HepG2 (cell line): ENCODE results near the gene SEPTIN11. TPM values are rescaled to one million over a fixed set of nuclear protein-coding genes. Genes with fewer than 3 reads are reported as not detected.

ENCODE experiments used
- ATAC-seq: fragments of 200-7000 bp; cut with Tn5 transposase; 3 replicates; pipeline ENCODE4 v1.9.1; 2020; ENCODE audit warnings: mild to moderate bottlenecking, moderate library complexity
- BruUV-seq: library from RNA; stranded (reverse); fragments of 400-500 nt; replicated peaks from 2 replicates; lab custom pipeline; 2021; lab: Mats Ljungman, UMichigan
- CTCF ChIA-PET: fragments of 300-600 bp; formaldehyde crosslinking; extraction: SDS; loops from one replicate; lab custom pipeline; 2021; ENCODE audit warnings: low total read pairs, inconsistent platforms, low intra/inter-chr PET ratio; lab: Yijun Ruan, JAX
- POLR2A ChIA-PET: fragments of 350-600 bp; sonication (Branson Sonifier 250); formaldehyde crosslinking; loops from one replicate; lab custom pipeline; 2020; ENCODE audit warnings: antibody characterized with exemption, inconsistent platforms; lab: Yijun Ruan, JAX
- DNase-seq: peaks from one replicate; pipeline ENCODE4 v3.0.0-alpha.2; 2015; ENCODE audit warnings: low spot score
- FAIRE-seq: peaks from 3 replicates; lab custom pipeline; 2011; peaks lifted over from hg19 to GRCh38; lab: Jason Lieb, UNC
- H2AFZ ChIP-seq: one replicate; pipeline ENCODE4 v1.6.1; 2011; ENCODE audit warnings: low read length, inconsistent platforms
- H3K27ac ChIP-seq: fragments of 300-600 bp; 3 replicates; pipeline ENCODE4 v1.8.0; 2011; ENCODE audit warnings: mixed run types, mild to moderate bottlenecking, mixed read lengths, low read length, inconsistent platforms; ENCODE audit not compliant: insufficient read depth; ENCODE audit errors: extremely low read length
- H3K27me3 ChIP-seq, 2 experiments: fragments of 200-600 bp in 1 of 2; 2 replicates in 1 of 2; 3 replicates in 1 of 2; pipeline versions ENCODE4 v1.6.0 to v1.8.0; 2011; ENCODE audit warnings: low read length in 2 of 2, mild to moderate bottlenecking in 2 of 2, moderate library complexity in 2 of 2, inconsistent platforms in 1 of 2; ENCODE audit not compliant: insufficient read depth in 2 of 2, control insufficient read depth in 1 of 2
- H3K36me3 ChIP-seq, 2 experiments: fragments of 200-600 bp in 1 of 2; replicated peaks in 1 of 2; 2 replicates in 1 of 2; 3 replicates in 1 of 2; pipeline versions ENCODE4 v1.5.1 to v1.8.0; 2011; ENCODE audit warnings: low read length in 2 of 2, inconsistent platforms in 1 of 2; ENCODE audit not compliant: insufficient read depth in 2 of 2, control insufficient read depth in 1 of 2
- H3K4me1 ChIP-seq: 2 replicates; pipeline ENCODE4 v1.5.1; 2012; ENCODE audit warnings: low read length, inconsistent platforms; ENCODE audit not compliant: insufficient read depth
- H3K4me2 ChIP-seq: 2 replicates; pipeline ENCODE4 v1.6.0; 2011; ENCODE audit warnings: low read depth, low read length, inconsistent platforms
- H3K4me3 ChIP-seq, 3 experiments: fragments of 200-600 bp in 1 of 3; sonication (generic), shearing (Covaris generic) in 1 of 3; replicated peaks in 1 of 3; 2 replicates each; pipeline ENCODE4 v1.5.1; 2011 to 2016; ENCODE audit warnings: low read length in 3 of 3, inconsistent platforms in 2 of 3, low read depth in 2 of 3, mild to moderate bottlenecking in 2 of 3, control low read depth in 1 of 3, mixed read lengths in 1 of 3; ENCODE audit not compliant: insufficient read depth in 1 of 3
- H3K79me2 ChIP-seq: one replicate; pipeline ENCODE4 v1.6.1; 2011; ENCODE audit warnings: low read length, inconsistent platforms; ENCODE audit not compliant: insufficient read depth
- H3K9ac ChIP-seq: 2 replicates; pipeline ENCODE4 v1.6.0; 2011; ENCODE audit warnings: mild to moderate bottlenecking, low read depth, low read length, inconsistent platforms; ENCODE audit not compliant: insufficient read depth
- H3K9me3 ChIP-seq: 2 replicates; pipeline ENCODE4 v1.5.1; 2012; ENCODE audit warnings: mild to moderate bottlenecking, low read length
- H4K20me1 ChIP-seq: 2 replicates; pipeline ENCODE4 v1.6.0; 2011; ENCODE audit warnings: inconsistent platforms, mild to moderate bottlenecking, low read length, moderate library complexity; ENCODE audit not compliant: insufficient read depth
- MED13 ChIP-seq: sonication (generic); formaldehyde crosslinking; IDR thresholded peaks from 2 replicates; pipeline ENCODE4 v1.5.0; 2020; ENCODE audit warnings: missing genetic modification reagents
- ZNF720 ChIP-seq: sonication (generic); formaldehyde crosslinking; IDR thresholded peaks from 2 replicates; pipeline ENCODE4 v1.4.0; 2020; ENCODE audit warnings: missing genetic modification reagents
- WGBS: methylation state at CpG from one replicate; pipeline ENCODE4 v1.1.6; 2017; ENCODE audit warnings: low lambda C conversion rate; 5-methylcytosine and 5-hydroxymethylcytosine counted together
- in situ Hi-C: cut with HindIII; loops from 2 replicates; pipeline ENCODE4 v1.10.0; 2017; ENCODE audit warnings: low pct_unique_long_range_greater_than_20kb; ENCODE audit not compliant: extremely low pct_ligation_motif_present
- intact Hi-C: fragments of 100-400 bp; cut with micrococcal nuclease; formaldehyde crosslinking; loops from one replicate; pipeline ENCODE4 v1.10.0; 2022; ENCODE audit not compliant: unreplicated experiment
- polyA plus RNA-seq, 8 experiments: library from polyadenylated mRNA; depleted of rRNA in 3 of 8; stranded (reverse) in 7 of 8; unstranded in 1 of 8; fragments of >200 nt; fragmentation: Illumina TruSeq in 4 of 8; extraction: Trizol in 4 of 8; gene quantifications; 2 replicates each; pipeline versions ENCODE4 v1.2.1 to v1.2.3, GENCODE V29; 2011 to 2016; ENCODE audit warnings: low read depth in 4 of 8, missing spikeins in 1 of 8, mixed read lengths in 1 of 8; ENCODE audit not compliant: insufficient read depth in 1 of 8
- total RNA-seq, 5 experiments: library from RNA; depleted of rRNA; stranded (reverse); fragments of >200 nt; fragmentation: Illumina TruSeq; extraction: Trizol; gene quantifications; 2 replicates each; pipeline ENCODE4 v1.2.3, GENCODE V29; 2016; ENCODE audit warnings: low read depth in 1 of 5
- TF ChIP-seq, protein P1 (sequence below): sonication (generic); formaldehyde crosslinking; IDR thresholded peaks from 2 replicates; pipeline ENCODE4 v1.4.0; 2020; ENCODE audit warnings: missing genetic modification reagents
- TF ChIP-seq, protein P2 (sequence below): sonication (generic); formaldehyde crosslinking; IDR thresholded peaks from 2 replicates; pipeline ENCODE4 v1.8.0; 2022; ENCODE audit warnings: mild to moderate bottlenecking, missing genetic modification reagents, borderline replicate concordance

The SEPTIN11 gene
- total and polyA plus RNA-seq, 2 of the 13 experiments (the other 11 are each of a cell fraction or from before 2014, with no cell fraction given): 28.9 to 47.3 TPM

DNA sequence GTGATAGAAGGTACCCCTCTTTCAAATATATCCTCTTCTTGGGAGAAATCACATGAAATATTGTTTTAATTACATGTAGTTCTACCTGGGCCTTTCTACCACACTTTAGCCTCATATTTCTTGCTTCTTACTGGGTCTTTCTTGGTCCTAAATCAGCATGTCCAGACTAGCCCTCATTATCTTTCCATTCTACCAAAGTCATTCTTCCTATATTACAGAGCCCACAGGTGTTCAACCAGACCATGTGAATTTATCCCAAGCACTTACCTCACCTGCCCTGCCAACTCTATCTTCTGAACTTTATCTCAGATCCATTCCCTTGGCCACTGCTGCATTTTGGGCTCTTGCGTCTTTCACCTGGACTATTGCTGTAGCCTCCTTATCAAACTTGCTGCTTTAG, 39.8 kb upstream of the SEPTIN11 start:
- H4K20me1 ChIP-seq: no peaks in the 10 kb centered on the region
- H3K4me2 ChIP-seq: no peak overlapping the region
- no peaks in the 10 kb centered on the region for H3K9me3 ChIP-seq
- FAIRE-seq: no peak
- no peaks in the 10 kb centered on the region for H3K36me3 ChIP-seq
- no peak for TF ChIP-seq MED13 (CRISPR knock-in tag)
- TF ChIP-seq, protein P1, sequence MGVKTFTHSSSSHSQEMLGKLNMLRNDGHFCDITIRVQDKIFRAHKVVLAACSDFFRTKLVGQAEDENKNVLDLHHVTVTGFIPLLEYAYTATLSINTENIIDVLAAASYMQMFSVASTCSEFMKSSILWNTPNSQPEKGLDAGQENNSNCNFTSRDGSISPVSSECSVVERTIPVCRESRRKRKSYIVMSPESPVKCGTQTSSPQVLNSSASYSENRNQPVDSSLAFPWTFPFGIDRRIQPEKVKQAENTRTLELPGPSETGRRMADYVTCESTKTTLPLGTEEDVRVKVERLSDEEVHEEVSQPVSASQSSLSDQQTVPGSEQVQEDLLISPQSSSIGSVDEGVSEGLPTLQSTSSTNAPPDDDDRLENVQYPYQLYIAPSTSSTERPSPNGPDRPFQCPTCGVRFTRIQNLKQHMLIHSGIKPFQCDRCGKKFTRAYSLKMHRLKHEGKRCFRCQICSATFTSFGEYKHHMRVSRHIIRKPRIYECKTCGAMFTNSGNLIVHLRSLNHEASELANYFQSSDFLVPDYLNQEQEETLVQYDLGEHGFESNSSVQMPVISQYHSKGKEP (CRISPR knock-in tag): no peak
- H3K27me3 ChIP-seq: no peaks in the 10 kb centered on the region
- no peak overlapping the region for H2AFZ ChIP-seq
- no TSS peak for BruUV-seq
- no peaks in the 10 kb centered on the region for H3K4me1 ChIP-seq
- in situ Hi-C loops: no loop called here
- POLR2A ChIA-PET: no interaction called here
- no peak overlapping the region for H3K9ac ChIP-seq
- H3K27ac ChIP-seq: no peak overlapping the region
- intact Hi-C loops: no loop called here
- WGBS: 96% methylated on average over 1 of the region's 1 CpG
- ATAC-seq: no peak
- DNase-seq: no peak
- CTCF ChIA-PET: no interaction called here
- no peaks in the 10 kb centered on the region for H3K79me2 ChIP-seq
- no peak overlapping the region for H3K4me3 ChIP-seq

DNA sequence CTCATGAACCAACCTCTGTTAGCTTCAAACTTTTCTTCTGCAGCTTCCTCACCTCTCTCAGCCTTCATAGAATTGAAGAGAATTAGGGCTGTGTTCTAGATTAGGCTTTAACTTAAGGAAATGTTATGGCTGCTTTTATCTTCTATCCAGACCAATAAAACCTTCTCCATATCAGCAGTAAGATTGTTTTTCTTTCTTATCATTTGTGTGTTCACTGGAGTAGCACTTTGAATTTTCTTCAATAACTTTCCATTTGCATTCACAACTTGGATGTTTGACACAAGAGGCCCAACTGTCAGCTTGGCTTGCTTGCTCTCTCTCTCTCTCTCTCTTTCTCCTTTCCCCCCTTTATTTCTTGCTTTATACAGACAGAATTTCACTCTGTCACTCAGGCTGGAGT, 28.8 kb upstream of the SEPTIN11 start:
- in situ Hi-C loops (no loop called here), intact Hi-C loops (no loop called here)
- H3K4me2 ChIP-seq: no peak overlapping the region
- H3K4me3 ChIP-seq: no peak overlapping the region
- DNase-seq (no peak), ATAC-seq (no peak), FAIRE-seq (no peak)
- H3K9me3 ChIP-seq: no peaks in the 10 kb centered on the region
- POLR2A ChIA-PET: no interaction called here
- H3K27ac ChIP-seq: no peak overlapping the region
- no peaks in the 10 kb centered on the region for H3K79me2 ChIP-seq
- no peaks in the 10 kb centered on the region for H3K36me3 ChIP-seq
- H3K27me3 ChIP-seq: no peaks in the 10 kb centered on the region
- H2AFZ ChIP-seq: no peak overlapping the region
- CTCF ChIA-PET: no interaction called here
- no peaks in the 10 kb centered on the region for H4K20me1 ChIP-seq
- H3K4me1 ChIP-seq: no peaks in the 10 kb centered on the region
- H3K9ac ChIP-seq: no peak overlapping the region
- no TSS peak for BruUV-seq
- TF ChIP-seq ZNF720 (CRISPR knock-in tag): no peak
- TF ChIP-seq, protein P2, sequence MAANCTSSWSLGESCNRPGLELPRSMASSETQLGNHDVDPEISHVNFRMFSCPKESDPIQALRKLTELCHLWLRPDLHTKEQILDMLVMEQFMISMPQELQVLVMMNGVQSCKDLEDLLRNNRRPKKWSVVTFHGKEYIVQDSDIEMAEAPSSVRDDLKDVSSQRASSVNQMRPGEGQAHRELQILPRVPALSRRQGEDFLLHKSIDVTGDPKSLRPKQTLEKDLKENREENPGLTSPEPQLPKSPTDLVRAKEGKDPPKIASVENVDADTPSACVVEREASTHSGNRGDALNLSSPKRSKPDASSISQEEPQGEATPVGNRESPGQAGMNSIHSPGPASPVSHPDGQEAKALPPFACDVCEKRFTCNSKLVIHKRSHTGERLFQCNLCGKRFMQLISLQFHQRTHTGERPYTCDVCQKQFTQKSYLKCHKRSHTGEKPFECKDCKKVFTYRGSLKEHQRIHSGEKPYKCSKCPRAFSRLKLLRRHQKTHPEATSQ (CRISPR knock-in tag): no peak
